Epithelial cell of prostate (primary cell): ENCODE results near the gene SMARCC1.
A peak's percentile ranks its signal among the peaks of the same experiment; 100 is the strongest.

Experiments
- DNase-seq: peaks from one replicate; pipeline ENCODE4 v3.0.0-alpha.2; 2011; ENCODE audit warnings: low read depth, low spot score
- H3K27ac ChIP-seq: fragments of 450-650 bp; 2 replicates; pipeline ENCODE4 v1.5.1; 2017; ENCODE audit warnings: mild to moderate bottlenecking

Gene SMARCC1

GRCh38 chr3:47603332-47603731 is 178.4 kb downstream of the SMARCC1 start:
- no peak for DNase-seq
- no peak overlapping the region for H3K27ac ChIP-seq

GRCh38 chr3:47601281-47601680 is 180.4 kb downstream of the SMARCC1 start:
- DNase-seq: no peak

DNA sequence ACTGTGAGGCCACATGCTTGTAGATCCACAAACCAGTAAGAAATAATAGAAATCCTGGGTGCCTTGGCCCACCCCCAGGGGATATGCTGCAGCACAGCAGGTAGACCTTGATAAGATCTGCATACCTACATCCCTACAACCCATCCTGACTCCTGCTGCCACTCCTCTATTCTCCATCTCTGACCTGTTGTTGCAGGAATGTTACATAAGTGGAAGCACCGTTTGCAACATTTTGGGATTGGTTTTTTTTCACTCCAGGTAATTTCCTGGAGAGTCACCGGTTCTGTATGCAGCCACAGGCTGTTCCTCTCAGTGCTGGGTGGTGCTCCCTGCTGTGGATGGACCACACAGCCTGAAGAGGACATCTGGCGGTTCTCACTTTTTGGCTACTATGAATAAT is 186.9 kb downstream of the SMARCC1 start:
- no peak for DNase-seq
- peak overlapping the region; percentile 53 for H3K27ac ChIP-seq

More at GRCh38 chr3:47601281-47601680, 180.4 kb downstream of the SMARCC1 start:
- no peak overlapping the region for H3K27ac ChIP-seq

GRCh38 chr3:47592066-47592795 is 189.5 kb downstream of the SMARCC1 start:
- H3K27ac ChIP-seq: no peak overlapping the region
- no peak for DNase-seq

DNA sequence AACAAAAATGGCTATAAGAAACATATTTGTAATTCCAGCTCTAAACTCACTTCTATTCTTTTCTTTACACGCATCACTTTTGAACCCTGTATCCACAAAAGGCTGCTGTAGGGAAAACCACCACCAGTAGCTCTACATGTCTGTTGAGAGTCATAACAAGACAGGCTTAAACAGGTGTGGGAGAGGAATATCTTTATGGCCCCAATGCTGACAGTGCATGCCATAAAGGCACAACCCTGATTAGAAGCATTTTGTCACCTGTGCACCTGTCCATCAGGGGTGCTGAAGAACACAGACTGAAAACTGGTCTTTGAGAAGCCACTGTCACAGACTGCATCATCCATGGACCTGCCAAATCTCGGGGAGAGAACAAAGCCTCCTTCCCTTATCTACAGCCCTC is 191.5 kb downstream of the SMARCC1 start:
- no peak overlapping the region for H3K27ac ChIP-seq
- no peak for DNase-seq

DNA sequence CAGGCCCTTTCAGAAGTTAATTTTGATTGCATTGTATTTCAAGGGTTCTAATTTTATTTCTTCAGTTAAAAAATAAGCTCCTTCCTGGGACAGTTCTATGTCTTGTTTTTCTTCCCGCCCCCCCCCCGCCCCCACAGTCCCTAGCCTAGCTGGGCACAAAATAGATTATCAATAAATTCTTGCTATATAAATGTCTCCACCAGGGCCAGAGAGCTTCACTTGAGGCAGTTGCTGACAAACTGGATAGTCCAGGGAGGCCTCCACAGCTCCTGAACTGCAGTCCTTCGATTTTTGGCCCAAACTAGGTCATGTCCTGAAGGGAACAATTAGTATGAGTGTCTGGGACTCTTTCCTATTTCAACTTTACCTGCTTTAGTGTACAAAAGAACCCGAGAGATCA is 193.1 kb downstream of the SMARCC1 start:
- H3K27ac ChIP-seq: no peak overlapping the region
- DNase-seq: no peak

DNA sequence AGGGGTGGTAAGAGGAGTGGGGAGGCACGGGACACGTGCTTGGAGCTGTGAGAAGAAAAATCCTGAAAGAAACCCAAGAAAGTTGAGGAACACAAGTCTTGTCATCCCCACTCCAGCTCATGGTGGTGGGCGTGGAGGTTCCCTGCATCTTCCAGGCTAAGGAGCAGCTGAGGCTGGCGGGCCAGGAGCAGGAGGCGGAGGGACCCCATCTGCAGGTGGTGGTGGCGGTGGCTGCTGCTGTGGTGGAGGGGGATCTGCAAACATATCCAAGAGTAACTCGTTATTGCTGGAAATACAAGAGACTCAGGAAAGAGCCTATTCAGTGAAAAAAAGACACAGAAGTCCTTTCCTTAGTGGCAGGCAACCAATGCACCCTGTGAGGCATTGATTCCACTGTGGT is 193.6 kb downstream of the SMARCC1 start:
- DNase-seq: no peak
- H3K27ac ChIP-seq: no peak overlapping the region

GRCh38 chr3:47586746-47587145 is 194.9 kb downstream of the SMARCC1 start:
- no peak for DNase-seq

GRCh38 chr3:47583320-47584075 is 198.2 kb downstream of the SMARCC1 start:
- H3K27ac ChIP-seq: no peak overlapping the region
- DNase-seq: no peak

More at GRCh38 chr3:47586746-47587145, 194.9 kb downstream of the SMARCC1 start:
- H3K27ac ChIP-seq: no peak overlapping the region

- no peak for DNase-seq
- H3K27ac ChIP-seq: no peak overlapping the region
These were observed 199.9 kb downstream of the SMARCC1 start for GRCh38 chr3:47581835-47582234.

DNA sequence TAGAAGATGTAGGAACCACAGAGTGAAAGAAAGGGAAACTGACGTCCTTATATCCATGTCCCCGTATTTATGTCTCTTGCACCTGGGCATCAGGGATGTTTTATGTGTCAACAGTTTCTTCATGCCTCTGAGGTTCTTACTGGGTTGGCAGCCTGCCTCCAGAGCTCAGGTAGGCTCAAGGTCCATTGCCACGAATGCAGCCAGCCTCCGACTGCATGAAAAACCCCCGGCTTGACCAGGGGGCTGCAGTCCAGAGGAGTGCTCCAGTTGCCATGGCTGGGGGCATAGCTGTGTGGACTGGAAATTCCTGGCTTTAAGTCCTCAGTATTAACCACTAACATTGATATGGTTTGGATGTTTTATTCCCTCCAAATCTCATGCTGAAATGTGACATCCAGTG is 200.3 kb downstream of the SMARCC1 start:
- H3K27ac ChIP-seq: no peak overlapping the region
- DNase-seq: no peak

- no peak for DNase-seq
- H3K27ac ChIP-seq: no peak overlapping the region
These were observed 201.2 kb downstream of the SMARCC1 start for GRCh38 chr3:47580481-47580880.

- DNase-seq: no peak
- no peak overlapping the region for H3K27ac ChIP-seq
These were observed 201.8 kb downstream of the SMARCC1 start for GRCh38 chr3:47579875-47580274.

GRCh38 chr3:47578691-47579632 is 202.7 kb downstream of the SMARCC1 start, which contains the start of gene CSPG5:
Gene CSPG5 (minus strand): TSS chr3:47578865. CDS start chr3:47578693, 172 bp downstream.
- DNase-seq: no peak
- no peak within 1 kb of the TSS for H3K27ac ChIP-seq

DNA sequence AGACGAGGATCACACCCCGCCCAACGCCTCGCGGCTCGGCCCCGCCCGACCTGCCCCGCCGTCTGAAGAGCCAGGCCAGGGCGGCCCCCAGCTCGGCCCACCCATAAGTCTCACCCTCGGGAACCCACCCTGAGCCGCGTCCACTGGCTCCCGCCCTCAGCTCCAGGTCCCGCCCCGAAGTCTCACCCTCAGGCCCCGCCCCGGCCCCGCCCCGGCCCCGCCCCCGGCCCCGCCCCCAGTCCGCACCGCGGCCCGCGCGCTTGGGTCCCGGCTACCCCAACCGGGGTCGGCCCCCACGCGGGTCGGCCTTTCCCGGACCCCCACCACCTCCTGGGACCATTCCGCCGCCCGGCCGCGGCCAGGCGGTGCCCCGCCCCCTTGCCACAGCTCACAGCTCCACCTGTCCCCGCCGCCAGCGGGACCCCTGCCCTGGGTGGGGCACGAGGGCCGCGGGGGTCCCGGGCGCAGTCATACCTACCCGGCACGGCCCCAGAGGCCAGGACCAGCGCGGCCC is 203.5 kb downstream of the SMARCC1 start:
- H3K27ac ChIP-seq: no peak overlapping the region
- DNase-seq: no peak

- H3K27ac ChIP-seq: no peak overlapping the region
- no peak for DNase-seq
These were observed 204.0 kb downstream of the SMARCC1 start for GRCh38 chr3:47577583-47578118.

- no peak for DNase-seq
- no peak overlapping the region for H3K27ac ChIP-seq
These were observed 208.2 kb downstream of the SMARCC1 start for GRCh38 chr3:47573190-47574172.

DNA sequence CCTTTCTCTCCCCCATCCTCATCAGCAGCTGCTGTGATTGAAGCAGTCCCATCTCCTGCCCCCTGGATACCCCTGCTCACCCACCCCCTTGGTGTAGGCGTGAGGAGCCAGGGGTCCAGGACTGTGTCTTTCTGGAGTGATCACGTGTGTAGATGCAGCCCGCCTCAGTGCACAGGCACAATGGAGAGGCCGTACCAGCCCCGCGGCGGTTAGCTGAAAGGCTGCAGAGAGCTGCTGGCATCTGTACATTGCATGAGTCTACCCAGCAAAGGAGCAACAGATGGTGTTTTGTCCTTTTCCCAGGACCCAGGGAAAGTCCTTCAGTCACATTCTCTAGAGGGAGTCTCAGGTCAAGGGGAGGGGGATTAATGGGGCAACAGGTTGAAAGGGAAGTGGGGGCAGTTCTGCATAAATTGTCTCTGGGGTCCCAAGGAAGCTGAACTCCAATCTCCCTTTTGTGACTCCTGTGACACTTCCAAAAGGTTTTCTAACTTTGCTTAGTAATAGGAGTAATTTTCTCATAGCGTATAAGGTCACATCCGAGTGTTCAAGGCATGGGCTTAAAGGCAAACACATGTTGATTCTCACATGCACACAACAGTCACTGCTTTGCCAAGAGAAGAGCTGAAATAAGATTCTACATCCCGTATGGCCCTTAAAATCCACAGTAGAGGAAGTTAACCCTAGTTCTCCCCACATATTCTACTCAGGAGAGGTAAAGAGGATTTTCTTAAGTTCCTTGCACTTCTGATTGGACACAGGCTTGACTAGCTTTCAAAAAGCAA is 210.1 kb downstream of the SMARCC1 start:
- no peak for DNase-seq
- H3K27ac ChIP-seq: no peak overlapping the region
